GM10266 (cell line): ENCODE results near the gene LRRC73.
"Not testable (repeated sequence)": the region's sequence is repeated elsewhere in the genome, so short reads cannot be mapped to it uniquely, and the experiment has no call there.

Source experiments
- DNase-seq: peaks from one replicate; pipeline ENCODE4 v3.0.0; 2012; ENCODE audit errors: extremely low spot score
- TF ChIP-seq, protein P1 (sequence below): IDR thresholded peaks from 2 replicates; pipeline ENCODE4 v1.5.1; 2012; ENCODE audit warnings: mild to moderate bottlenecking, low read depth; ENCODE audit not compliant: control insufficient read depth, insufficient read depth; ENCODE audit errors: missing control alignments

The LRRC73 gene

DNA sequence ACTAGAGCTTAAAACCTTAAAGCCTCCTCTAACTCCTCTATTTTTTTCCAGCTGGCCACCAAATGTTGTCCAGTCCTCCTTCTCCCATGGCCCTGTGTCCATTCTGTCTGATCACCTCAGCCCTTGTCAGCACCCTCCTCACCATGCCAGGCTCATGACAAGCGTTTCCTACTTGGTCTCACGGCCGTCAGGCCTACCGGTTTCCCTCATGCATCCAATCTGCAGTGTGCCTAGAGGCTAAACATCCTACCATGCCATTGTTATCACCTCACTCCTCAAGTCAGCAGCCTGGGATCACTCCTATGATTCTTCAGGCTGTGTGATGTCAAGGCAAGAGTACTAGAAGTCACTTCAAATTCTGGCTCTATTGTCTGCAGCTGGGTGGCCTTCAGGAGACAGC is 42.4 kb downstream of the LRRC73 start:
- TF ChIP-seq, protein P1, sequence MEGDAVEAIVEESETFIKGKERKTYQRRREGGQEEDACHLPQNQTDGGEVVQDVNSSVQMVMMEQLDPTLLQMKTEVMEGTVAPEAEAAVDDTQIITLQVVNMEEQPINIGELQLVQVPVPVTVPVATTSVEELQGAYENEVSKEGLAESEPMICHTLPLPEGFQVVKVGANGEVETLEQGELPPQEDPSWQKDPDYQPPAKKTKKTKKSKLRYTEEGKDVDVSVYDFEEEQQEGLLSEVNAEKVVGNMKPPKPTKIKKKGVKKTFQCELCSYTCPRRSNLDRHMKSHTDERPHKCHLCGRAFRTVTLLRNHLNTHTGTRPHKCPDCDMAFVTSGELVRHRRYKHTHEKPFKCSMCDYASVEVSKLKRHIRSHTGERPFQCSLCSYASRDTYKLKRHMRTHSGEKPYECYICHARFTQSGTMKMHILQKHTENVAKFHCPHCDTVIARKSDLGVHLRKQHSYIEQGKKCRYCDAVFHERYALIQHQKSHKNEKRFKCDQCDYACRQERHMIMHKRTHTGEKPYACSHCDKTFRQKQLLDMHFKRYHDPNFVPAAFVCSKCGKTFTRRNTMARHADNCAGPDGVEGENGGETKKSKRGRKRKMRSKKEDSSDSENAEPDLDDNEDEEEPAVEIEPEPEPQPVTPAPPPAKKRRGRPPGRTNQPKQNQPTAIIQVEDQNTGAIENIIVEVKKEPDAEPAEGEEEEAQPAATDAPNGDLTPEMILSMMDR: no peak
- no peak for DNase-seq

DNA sequence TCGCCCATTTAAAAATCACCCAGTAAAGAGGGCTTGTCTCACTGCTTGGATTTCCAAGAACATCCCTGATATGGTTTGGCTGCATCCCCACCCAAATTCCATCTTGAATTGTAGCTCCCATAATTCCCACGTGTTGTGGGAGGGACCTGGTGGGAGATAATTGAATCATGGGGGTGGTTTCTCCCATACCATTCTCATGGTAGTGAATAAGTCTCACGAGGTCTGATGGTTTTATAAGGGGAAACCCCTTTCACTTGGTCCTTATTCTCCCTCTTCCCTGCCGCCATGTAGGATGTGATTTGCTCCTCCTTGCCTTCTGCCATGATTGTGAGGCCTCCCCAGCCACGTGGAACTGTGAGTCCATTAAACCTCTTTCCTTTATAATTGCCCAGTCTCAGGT is 42.9 kb downstream of the LRRC73 start:
- not testable (repeated sequence) for DNase-seq

DNA sequence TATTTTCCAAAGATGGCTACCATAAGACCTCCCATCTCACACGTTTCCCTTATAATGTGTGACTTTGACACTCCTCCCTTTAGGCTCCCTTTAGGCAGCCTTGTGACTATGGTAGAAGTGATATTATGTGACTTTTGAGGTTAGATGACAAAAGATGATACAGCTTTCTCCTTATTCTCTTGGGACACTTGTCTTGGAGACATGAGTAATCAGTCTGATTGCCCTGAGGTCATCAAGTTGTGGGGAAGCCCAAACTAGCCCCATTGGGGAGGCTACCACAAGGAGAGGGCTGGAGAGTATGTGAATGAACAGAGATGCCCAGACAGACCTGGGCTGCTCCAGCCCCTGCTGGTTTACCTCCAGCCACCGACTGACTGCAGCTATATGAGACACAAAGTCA is 44.2 kb downstream of the LRRC73 start:
- TF ChIP-seq, protein P1: no peak

DNA sequence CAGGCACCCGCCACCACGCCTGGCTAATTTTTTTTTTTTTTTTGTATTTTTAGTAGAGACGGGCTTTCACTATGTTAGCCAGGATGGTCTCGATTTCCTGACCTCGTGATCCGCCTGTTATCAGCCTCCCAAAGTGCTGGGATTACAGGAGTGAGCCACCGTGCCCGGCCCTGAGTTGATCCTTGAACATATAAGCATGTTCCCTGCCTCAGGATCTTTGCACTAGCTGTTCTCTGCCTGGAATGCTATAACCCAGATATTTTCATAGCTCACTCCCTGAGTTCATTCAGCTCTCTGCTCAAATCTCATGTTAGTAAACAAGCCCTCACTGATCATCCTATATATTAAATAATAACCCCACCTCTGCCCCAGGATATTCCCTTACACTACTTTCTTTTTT is 45.8 kb downstream of the LRRC73 start:
- TF ChIP-seq, protein P1: no peak
- no peak for DNase-seq

More for the DNA sequence above, 44.2 kb downstream of the LRRC73 start:
- DNase-seq: no peak

DNA sequence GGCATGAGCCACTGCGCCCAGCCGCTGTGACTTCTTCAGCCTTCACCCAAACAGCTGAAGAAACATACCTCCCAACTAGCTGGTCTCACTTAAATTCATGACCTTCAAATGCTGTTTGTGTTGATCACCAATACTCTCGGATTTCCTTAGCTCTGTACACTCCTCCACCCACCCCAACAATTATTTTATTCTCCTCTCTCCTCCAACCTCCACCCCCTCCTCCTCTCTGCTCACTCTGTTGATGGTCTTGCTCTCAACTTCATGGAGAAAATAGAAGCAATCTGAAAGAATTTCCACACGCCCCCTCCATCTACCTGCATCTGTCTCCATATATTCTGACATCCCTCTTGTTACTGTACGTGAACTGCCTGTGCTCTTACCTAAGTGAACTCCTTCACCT is 48.2 kb downstream of the LRRC73 start:
- TF ChIP-seq, protein P1: no peak
- no peak for DNase-seq

DNA sequence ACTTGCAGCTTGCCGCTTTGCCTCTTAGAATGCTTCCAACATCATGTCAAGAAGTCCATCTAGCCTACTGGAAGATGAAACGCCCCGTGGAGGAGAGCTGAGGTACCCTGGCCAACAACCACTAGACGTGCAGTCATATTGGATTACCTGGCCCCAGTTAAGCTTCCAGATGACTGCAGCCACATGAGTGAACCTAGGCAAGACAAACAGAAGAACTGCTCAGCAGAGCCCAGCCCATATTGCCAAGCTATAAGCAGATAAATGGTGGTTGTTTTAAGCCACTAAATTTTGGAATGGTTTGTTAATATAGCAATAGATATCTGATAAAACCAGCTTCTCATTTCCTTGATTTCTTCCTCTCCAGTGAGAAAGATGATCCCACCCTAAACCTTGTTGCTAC is 50.1 kb downstream of the LRRC73 start:
- TF ChIP-seq, protein P1: no peak

DNA sequence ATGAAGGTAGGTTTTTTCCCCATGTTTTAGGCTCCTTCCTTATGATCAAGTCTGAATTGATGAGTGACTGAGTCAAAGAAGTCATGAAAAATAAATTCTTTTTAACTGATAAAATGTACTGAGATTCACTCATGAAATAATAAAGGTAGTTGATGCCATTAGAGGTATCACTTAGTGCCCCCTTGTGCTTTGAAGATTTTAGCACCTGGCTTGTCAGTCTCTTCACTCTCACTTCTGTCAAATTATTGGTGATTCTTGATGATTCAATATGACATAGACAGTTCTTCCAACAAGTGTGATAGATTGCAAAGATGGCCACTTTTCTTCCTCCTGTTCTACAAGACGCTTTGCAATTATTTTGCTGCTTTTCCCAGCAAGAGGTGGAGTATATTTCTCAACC is 50.6 kb downstream of the LRRC73 start:
- TF ChIP-seq, protein P1: no peak

More for the DNA sequence above, 50.1 kb downstream of the LRRC73 start:
- no peak for DNase-seq

DNA sequence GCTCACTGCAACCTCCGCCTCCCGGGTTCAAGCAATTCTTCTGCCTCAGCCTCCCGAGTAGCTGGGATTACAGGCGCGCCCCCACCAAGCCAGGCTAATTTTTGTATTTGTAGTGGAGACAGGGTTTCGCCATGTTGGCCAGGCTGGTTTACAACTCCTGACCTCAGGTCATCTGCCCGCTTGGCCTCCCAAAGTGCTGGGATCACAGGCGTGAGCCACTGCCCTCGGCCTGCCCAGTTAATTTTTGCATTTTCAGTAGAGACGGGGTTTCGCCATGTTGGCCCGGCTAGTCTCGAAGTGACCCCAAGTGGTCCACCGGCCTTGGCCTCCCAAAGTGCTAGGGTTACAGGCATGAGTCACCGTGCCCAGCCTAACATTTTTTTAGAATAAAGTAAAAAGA is 52.0 kb downstream of the LRRC73 start:
- not testable (repeated sequence) for DNase-seq

More for the DNA sequence above, 50.6 kb downstream of the LRRC73 start:
- DNase-seq: no peak
